ENCODE data around the gene RAB1B. TPM values are rescaled to one million over a fixed set of nuclear protein-coding genes. Genes with fewer than 3 reads are reported as not detected.

RAB1B gene
- total and polyA plus RNA-seq, 10 of the 15 experiments (the other 5 are each of a cell fraction or from before 2014, with no cell fraction given) = 10.4 to 193 (median 96.9) TPM

DNA sequence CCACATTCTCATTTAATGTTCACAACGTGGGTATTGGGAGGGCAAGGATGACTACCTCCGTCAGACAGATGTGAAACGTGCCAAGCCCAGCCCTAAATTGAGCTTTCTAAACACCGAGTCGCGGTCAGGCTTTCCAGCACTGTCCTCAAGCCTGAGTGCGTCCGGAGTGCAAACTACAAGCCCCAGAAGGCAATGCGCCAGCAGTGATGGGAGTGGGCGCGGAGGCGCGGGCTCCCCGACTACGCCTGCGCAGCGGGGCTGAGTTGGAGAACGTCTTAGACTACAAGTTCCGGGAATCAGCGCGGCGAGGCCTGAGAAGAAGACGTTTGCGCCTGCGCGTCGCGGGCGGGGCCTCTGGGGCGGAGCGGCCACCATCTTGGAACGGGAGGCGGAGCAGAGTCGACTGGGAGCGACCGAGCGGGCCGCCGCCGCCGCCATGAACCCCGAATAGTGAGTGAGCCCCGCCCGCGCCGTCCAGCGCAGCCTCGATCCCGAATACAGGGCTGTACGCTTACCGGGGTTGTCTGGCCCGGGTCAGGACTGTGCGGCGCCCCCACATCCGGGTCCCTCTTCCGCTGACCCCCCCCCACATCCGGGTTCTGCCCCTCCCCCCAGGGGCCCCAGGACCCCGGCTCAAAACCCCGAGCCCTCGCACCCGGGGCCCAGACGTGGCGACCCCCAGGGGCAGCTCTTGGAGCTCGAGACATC, at the start of gene RAB1B (continued):
- TF ChIP-seq, protein P1, sequence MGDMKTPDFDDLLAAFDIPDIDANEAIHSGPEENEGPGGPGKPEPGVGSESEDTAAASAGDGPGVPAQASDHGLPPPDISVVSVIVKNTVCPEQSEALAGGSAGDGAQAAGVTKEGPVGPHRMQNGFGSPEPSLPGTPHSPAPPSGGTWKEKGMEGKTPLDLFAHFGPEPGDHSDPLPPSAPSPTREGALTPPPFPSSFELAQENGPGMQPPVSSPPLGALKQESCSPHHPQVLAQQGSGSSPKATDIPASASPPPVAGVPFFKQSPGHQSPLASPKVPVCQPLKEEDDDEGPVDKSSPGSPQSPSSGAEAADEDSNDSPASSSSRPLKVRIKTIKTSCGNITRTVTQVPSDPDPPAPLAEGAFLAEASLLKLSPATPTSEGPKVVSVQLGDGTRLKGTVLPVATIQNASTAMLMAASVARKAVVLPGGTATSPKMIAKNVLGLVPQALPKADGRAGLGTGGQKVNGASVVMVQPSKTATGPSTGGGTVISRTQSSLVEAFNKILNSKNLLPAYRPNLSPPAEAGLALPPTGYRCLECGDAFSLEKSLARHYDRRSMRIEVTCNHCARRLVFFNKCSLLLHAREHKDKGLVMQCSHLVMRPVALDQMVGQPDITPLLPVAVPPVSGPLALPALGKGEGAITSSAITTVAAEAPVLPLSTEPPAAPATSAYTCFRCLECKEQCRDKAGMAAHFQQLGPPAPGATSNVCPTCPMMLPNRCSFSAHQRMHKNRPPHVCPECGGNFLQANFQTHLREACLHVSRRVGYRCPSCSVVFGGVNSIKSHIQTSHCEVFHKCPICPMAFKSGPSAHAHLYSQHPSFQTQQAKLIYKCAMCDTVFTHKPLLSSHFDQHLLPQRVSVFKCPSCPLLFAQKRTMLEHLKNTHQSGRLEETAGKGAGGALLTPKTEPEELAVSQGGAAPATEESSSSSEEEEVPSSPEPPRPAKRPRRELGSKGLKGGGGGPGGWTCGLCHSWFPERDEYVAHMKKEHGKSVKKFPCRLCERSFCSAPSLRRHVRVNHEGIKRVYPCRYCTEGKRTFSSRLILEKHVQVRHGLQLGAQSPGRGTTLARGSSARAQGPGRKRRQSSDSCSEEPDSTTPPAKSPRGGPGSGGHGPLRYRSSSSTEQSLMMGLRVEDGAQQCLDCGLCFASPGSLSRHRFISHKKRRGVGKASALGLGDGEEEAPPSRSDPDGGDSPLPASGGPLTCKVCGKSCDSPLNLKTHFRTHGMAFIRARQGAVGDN (IDR thresholded peaks at IDR 0.05) = peak; percentile 2; the same call in 1 of the 2 replicates
- no peak for TF ChIP-seq KDM1A (IDR thresholded peaks at IDR 0.05; ENCODE audit: borderline replicate concordance)
- TF ChIP-seq YY1 (IDR thresholded peaks at IDR 0.05; ENCODE audit: low read depth, low read length) = peak; percentile 96
- TF ChIP-seq RBBP5 (conservative IDR thresholded peaks at IDR 0.05) = no peak
- TF ChIP-seq MTA2 (IDR thresholded peaks at IDR 0.05; ENCODE audit: low read depth) = no peak
- no peak for TF ChIP-seq ZBED1 (IDR thresholded peaks at IDR 0.05; ENCODE audit: borderline replicate concordance)
- TF ChIP-seq, protein P2, sequence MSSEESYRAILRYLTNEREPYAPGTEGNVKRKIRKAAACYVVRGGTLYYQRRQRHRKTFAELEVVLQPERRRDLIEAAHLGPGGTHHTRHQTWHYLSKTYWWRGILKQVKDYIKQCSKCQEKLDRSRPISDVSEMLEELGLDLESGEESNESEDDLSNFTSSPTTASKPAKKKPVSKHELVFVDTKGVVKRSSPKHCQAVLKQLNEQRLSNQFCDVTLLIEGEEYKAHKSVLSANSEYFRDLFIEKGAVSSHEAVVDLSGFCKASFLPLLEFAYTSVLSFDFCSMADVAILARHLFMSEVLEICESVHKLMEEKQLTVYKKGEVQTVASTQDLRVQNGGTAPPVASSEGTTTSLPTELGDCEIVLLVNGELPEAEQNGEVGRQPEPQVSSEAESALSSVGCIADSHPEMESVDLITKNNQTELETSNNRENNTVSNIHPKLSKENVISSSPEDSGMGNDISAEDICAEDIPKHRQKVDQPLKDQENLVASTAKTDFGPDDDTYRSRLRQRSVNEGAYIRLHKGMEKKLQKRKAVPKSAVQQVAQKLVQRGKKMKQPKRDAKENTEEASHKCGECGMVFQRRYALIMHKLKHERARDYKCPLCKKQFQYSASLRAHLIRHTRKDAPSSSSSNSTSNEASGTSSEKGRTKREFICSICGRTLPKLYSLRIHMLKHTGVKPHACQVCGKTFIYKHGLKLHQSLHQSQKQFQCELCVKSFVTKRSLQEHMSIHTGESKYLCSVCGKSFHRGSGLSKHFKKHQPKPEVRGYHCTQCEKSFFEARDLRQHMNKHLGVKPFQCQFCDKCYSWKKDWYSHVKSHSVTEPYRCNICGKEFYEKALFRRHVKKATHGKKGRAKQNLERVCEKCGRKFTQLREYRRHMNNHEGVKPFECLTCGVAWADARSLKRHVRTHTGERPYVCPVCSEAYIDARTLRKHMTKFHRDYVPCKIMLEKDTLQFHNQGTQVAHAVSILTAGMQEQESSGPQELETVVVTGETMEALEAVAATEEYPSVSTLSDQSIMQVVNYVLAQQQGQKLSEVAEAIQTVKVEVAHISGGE (CRISPR knock-in tag; IDR thresholded peaks at IDR 0.05) = no peak
- peak in 1 of 2 experiments; percentile 76; a peak in 2 of 3 replicates for TF ChIP-seq EGR1 (IDR thresholded peaks at IDR 0.05; ENCODE audit: borderline replicate concordance in 1 of 2, low read depth in 2 of 2, low read length in 2 of 2)
- peak; percentile 81; the same call in 1 of the 2 replicates for TF ChIP-seq CHD2 (IDR thresholded peaks at IDR 0.05; ENCODE audit: borderline replicate concordance, low read depth, low read length)
- TF ChIP-seq SMC3 (IDR thresholded peaks at IDR 0.05; ENCODE audit: borderline replicate concordance, low read length) = no peak
- TF ChIP-seq KLF5 (IDR thresholded peaks at IDR 0.05; ENCODE audit: partially characterized antibody) = no peak
- peak; percentile 85 for TF ChIP-seq SREBF1 (IDR thresholded peaks at IDR 0.05; ENCODE audit: low read length)
- peak; percentile 70 for TF ChIP-seq SP1 (IDR thresholded peaks at IDR 0.05; ENCODE audit: low read depth, low read length)
- TF ChIP-seq ESRRA (IDR thresholded peaks at IDR 0.05; ENCODE audit: low read length) = peak; percentile 78; the same call in 1 of the 2 replicates
- no peak for TF ChIP-seq KAT2A (conservative IDR thresholded peaks at IDR 0.05; ENCODE audit: control insufficient read depth, low read depth, low read length)
- peak; percentile 75 for TF ChIP-seq POLR2A (IDR thresholded peaks at IDR 0.05; ENCODE audit: low read depth, low read length)
- peak; percentile 31; the same call in 1 of the 2 replicates for TF ChIP-seq POLR2AphosphoS2 (IDR thresholded peaks at IDR 0.05; ENCODE audit: low read depth, low read length)
- TF ChIP-seq, protein P3, sequence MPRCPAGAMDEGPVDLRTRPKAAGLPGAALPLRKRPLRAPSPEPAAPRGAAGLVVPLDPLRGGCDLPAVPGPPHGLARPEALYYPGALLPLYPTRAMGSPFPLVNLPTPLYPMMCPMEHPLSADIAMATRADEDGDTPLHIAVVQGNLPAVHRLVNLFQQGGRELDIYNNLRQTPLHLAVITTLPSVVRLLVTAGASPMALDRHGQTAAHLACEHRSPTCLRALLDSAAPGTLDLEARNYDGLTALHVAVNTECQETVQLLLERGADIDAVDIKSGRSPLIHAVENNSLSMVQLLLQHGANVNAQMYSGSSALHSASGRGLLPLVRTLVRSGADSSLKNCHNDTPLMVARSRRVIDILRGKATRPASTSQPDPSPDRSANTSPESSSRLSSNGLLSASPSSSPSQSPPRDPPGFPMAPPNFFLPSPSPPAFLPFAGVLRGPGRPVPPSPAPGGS (IDR thresholded peaks at IDR 0.05; ENCODE audit: borderline replicate concordance, insufficient read depth, low read depth, low read length, poor library complexity, severe bottlenecking) = peak; percentile 6
- TF ChIP-seq CBFB (IDR thresholded peaks at IDR 0.05; ENCODE audit: low read depth) = no peak; the same call in 1 of the 2 replicates
- TF ChIP-seq SMAD5 (IDR thresholded peaks at IDR 0.05; ENCODE audit: low read depth) = no peak; the same call in 1 of the 2 replicates
- peak; percentile 57 for TF ChIP-seq HDGF (IDR thresholded peaks at IDR 0.05)
- TF ChIP-seq CBX3 (IDR thresholded peaks at IDR 0.05; ENCODE audit: borderline replicate concordance, low read depth) = no peak
- no peak for TF ChIP-seq EZH2 (IDR thresholded peaks at IDR 0.05; ENCODE audit: borderline replicate concordance, control insufficient read depth, low read depth, low read length)
